Stimulated activated CD8-positive, alpha-beta memory T cell treated with anti-CD3 and anti-CD28 coated beads, Interleukin-15, amount 100 ng/mL, for 1 hour (primary cell): ENCODE data around the gene RAD54L.
"Not testable (repeated sequence)": the region's sequence is repeated elsewhere in the genome, so short reads cannot be mapped to it uniquely, and the experiment has no call there.

Experiments used
- DNase-seq: peaks from one replicate; pipeline ENCODE4 v3.0.0-alpha.2; 2020; ENCODE audit warnings: low read depth

Gene RAD54L

DNA sequence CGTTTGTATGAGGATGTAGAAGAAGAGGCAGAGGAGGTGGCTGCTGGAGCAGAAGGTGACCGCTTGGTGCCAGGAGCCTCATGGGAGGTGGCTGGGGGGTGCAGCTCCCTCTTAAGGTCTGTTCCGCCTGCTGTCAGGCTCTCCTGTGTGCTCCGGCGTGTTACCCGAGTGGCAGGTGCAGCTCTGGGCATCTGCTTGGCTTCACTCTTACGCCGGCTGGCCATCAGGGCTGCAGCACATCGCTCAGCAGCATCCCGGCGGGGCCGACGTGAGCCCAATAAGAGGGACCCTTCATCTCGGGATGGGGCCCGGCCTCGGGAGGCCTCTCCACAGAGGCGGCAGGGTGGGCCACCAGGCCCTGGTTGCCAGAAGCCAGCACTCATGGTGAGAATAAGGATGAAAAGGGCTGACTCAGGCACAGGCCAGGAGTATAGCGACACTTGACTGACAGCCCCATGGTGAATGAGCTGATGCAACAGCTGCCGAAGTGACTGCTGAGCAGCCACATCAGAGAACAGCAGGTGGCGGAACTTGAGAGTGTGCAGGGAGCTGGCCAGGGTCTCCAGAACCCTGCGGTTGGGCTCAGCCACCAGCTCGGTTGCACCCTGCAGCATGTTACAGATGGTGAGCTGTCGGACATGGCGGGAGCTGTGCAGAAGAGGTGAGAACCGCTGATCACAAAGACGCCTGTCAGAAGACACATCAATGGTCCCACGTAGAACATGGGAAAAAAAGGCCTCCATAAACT lies 38.3 kb downstream of the RAD54L start:
- DNase-seq, result no peak

DNA sequence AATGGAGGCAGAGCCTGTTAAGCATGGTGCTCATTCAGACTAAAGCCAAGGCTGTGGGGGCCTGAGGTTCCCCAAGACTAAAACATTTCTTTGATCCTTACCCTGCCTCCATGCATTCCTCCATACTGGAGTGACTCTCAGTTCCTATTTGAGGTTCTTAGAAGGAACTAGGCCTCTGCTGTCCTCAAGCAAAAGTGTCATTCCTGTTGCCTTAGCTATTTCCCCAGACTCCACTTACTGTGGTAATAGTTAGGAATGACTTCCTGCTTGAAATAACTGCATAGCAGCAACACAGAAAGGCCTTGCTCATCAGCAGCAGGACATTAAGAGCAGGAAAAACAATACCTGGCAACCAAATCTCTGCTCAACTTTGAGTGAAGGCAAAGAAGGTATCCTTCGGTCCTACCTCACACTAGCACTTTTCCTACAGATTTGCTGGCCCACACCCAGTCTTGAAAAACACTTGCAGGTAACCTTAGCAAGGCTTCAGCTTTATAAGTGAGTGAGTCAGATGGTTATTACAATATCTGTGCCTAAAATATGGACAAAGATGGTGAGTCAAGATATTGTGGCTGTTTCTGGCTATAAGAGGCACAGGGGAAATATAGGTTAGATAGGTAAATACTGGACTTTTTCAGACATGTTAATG lies 41.0 kb downstream of the RAD54L start:
- no peak for DNase-seq

DNA sequence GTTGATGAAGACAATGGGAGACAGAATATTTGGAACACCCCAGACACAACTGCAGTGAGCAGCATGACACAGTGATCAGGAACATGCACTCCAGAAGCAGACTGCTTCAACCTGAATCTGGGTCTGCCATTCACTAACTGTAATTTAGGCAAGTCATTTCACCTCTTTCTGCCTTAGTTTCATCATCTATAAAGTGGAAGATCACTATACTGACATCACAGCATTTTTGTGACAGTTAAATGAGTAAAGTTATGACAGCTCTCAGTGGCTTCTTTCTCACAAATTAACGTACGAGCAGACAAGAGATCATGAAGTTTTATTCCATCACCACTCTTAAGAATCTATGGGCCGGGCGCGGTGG lies 41.6 kb downstream of the RAD54L start:
- DNase-seq, result no peak

DNA sequence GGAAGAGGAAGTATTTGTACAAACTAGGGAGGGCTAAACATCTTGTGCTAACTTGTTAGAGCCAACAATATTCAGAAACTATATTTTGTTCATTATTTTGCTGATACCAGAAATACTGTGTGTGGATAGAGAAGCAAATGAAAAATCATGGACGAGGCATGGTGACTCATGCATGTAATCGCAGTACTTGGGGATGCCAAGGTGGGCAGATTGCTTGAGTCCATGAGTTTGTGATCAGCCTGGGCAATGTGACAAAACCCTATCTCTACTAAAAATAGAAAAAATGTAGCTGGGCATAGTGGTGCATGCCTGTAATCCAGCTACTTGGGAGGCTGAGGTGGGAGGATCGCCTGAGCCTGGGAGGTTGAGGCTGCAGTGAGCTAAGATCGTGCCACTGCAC lies 42.4 kb downstream of the RAD54L start:
- no peak for DNase-seq

DNA sequence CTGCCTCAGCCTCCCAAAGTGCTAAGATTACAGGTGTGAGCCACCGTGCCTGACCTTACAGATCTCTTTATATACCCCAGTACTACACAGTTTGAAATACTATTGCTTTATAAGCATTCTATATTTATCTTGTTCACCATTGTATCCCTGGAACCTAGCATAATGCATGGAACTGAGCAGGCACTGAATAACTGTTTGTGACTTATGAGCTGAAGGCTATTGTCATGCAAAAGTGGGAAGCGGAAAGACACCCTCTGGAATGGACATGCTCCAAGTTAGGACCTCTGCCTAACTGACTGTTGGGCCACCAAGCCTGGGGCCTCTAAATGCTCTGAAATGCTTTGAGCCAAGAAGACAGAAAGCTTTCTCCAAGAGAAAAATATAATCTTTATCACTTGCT lies 47.7 kb downstream of the RAD54L start:
- DNase-seq, result no peak

DNA sequence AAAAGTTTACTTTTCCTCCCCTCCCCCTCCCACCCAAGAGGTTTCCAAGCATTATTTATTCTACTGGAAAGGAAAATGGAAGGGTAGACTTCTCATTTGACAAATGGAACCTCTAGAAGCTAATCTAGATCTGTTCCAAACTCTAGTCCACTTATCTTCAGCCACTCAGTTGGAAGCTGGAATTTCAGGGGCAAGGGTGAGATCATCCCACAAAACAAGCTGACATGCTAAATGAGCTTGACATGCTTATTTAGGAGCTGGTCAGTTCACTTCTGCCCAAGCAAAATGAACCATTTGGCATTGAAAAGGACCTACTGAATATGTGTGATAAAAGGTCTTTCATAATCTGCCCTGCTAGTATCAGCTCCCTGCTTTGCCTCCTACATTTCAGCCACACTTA lies 50.8 kb downstream of the RAD54L start:
- no peak for DNase-seq

DNA sequence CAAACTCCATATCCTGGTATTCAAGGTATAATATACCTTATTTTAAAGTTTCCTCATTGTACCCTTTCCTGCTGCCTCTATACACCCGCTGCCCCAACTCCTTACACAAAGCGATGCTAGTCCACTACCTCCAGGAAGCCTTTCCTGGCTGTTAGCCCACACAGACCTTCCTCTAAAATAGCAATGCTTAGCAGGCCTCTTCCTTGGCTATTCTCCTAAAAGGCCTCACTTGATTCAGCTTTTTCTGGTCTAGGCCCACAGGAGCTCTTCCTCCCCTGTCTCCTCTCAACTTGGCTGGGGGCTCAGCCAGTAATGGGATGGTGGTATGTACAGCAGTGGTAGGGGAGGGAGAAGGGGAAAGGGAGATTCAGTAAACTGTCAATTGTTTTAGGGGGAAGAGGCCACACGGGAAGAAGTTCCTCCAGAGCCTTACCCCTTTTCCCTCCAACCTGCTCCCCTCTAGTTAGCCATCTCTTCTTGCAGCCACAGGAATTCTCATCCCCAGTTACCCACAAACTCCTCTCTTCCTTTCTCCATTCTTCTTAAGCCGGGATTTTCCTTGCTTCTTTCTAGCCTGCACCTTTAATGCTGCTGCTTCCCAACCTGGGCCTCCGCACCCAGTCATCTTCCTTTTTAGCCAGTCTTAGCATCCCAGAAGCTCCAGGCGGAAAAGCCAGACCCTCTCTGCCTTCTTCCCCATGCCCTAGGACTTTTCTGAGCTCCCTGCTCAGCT lies 53.3 kb downstream of the RAD54L start:
- no peak for DNase-seq

DNA sequence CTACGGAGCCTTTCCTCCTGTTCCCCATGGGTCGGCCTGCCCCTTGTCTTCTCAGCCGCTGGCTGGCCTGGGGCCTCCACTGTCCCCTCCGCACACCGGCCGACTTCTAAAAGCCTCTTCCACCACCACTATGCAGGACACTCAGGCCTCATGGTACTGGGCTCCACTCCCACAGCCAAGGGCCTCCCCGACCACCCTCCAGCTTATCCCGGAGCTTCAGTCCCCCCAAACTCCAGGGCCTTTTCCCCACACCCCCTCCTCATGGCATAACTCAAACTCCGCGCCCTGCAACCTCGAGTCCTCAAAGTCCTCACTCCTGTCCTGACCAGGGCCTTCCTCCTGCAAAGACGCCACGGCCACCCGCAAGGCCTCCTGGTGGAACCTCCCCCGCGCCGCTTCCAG lies 53.8 kb downstream of the RAD54L start:
- no peak for DNase-seq

DNA sequence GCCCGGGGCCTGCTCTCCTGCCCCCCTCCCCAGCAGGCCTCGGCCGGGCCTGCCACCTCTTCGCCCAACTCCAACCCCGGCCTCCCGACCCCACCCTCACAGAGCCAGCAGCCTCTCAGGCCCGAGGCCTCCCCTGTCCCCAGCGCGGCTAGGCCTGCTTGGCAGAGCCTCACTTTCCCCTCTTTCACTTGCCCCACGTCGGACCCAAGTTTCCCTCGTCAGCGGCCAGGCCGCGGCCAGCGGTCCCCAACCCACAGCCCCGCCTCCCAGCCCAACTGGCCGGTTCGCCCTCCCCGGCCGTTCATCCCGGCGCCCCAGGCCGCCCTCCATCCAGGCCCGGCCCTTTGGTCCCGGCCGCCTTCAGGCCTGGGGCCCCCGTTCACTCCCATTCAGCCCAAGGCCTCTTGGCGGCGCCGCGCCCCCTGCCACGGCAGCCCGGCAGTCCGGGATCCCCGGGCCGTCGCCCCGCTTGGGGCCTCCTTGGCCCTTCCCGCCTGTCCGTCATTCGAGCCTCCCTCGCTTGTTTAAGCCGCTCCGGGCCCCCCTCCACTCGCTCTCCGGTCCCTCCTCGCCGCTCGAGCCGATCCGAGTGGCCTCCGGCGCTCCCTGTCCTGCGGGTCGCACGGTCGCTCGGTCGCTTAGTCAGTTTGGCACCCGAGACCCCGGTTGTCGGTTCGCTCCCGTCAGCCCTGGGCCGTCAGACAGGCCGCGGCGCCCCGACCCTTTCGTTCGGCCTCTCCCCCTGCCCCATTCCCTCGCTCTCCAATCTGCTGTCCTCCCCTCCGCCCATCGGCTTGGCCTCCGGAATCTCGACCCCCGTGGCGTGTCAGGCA lies 54.5 kb downstream of the RAD54L start:
- peak; percentile 16 for DNase-seq

DNA sequence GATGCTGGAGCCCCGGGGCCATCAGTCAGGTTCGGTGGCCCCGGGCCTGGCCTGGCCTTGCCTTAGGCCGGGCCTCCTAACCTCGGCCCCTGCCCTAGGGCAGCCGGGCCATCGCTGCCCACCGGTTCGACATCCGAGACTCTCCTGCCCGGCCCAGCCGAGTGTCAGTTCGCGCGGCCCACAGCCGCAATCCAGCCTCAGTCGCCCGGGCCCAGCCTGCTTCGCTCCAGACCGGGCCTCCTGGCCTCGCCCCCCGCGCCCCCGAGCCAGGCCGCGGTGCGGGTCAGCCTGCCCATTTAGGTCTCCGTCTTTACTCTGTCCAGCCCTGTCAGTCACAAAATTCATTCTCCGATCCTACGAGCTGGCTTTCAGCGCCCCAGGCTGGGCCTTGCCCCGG lies 55.1 kb downstream of the RAD54L start:
- no peak for DNase-seq

DNA sequence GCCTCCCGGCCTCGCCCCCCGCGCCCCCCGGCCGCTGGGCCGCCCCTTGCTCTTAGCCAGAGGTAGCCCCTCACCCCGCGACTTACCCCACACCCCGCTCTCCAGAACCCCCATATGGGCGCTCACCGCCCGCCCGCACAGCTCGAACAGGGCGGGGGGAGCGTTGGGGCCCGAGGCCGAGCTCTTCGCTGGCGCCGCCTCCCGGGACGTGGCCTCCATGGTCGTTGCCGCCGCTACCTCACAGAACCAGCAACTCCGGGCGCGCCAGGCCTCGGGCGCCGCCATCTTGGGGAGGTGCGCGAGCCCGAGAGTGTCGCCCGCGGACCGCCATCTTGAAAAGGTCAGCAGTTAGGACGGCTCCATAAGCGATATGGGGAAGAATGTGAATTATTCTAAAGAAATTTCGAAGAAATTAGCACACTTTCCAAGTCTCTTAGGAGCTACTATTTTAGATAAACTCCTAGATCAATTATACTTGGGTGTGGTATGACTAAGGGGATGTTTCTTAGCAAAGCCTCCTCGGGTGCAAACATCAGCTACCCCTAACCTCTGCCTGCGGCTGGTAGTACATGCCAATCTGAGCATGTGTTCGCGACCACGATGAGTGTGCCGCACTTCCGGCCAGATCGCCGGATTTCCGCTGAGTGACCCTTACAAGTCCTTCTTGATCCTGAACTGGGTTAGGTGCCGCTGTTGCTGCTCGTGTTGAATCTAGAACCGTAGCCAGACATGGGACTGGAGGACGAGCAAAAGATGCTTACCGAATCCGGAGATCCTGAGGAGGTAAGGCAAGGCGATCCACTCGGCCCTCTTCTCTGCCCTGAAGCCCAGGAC lies 55.7 kb downstream of the RAD54L start, which contains the start of the genes LRRC41 and UQCRH:
TSS of gene LRRC41 (minus strand) at position 579 of the 834 bp plus-strand sequence. CDS start at position 285, 294 bp downstream.
TSS of gene UQCRH (plus strand) at position 661 of the 834 bp plus-strand sequence. CDS start at position 730, 69 bp downstream.
- peak; percentile 86 for DNase-seq

DNA sequence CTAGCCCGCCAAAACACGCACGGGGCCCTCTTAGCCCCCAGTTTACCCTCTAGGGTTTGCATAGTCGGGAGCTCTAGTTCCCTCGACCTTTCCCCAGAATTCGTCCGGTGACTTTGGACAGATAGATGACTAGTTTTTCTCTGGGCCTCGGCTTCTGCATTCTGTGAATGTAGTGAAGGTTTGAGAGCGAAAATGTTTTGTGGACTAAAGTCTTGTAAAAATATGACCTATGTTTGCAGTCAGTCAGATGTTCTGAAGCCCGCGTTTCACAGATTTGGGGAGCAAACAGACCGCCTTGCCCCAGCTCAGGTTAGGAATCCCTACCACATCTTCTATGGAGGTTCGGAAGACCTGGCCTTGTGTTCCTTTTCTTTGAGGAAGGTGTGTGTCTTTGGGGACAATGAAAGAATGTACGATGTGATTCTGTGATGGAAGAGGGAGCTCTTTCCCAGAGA lies 56.3 kb downstream of the RAD54L start:
- no peak for DNase-seq

DNA sequence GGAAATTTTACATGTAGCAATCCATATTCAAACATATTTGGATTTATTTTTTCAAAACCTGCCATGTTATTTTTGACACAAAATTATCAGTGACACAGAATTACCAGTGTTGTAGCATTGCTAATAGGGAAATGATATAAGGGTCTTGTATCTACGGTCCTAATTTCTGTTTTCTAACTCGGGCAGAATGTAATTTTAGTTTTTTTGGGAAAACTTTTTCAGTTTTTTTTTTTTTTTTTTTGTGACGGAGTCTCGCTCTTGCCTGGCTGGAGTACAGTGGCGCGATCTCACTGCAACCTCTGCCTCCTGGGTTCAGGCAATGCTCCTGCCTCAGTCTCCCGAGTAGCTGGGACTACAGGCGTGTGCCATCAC lies 58.6 kb downstream of the RAD54L start:
- DNase-seq, result no peak

DNA sequence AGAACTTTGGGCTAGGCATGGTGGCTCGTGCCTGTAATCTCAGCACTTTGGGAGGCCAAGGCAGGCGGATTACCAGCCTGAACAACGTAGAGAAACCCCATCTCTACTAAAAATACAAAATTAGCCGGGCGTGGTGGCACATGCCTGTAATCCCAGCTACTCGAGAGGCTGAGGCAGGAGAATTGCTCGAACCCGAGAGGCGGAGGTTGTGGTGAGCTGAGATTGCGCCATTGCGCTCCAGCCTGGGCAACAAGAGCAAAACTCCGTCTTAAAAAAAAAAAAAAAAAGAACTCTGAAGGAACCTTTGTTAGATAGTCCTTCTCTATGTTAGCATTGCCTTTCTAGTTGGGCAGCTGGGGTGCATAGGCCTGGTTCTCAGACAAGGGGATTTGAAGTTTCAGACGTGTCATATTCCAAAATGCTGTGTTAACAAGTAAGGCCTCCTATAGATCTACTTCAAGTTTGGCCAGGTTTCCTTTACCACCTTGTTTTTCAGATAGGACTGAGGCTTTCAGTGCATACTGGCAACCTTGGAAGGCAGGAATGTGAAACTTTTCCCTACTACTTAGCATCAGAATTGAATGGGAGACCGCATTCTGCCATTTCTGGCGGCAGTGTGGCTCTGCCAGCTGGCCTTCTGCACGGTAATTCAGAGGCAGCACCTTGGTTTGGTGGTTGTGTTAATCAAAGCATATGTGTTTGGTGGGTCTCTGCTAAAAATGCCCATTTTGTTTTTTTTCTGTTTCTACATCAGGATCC lies 62.0 kb downstream of the RAD54L start:
- DNase-seq, result no peak

DNA sequence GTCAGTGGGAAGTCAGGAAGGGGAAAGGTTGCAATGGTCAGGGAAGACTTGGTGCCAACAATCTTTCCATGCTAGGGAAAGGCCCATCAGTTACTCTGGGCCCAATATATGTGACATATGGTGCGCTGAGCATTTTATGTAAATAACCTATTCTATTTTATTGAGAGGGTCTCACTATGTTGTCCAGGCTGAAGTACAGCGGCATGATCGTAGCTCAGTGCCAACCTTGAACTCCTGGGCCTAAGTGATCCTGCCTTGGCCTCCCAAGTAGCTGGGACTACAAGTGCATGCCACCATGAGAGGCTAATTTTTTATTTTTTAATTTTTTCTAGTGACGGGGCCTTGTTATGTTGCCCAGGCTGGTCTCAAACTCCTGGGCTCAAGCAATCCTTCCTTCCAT lies 62.8 kb downstream of the RAD54L start:
- DNase-seq, result no peak

DNA sequence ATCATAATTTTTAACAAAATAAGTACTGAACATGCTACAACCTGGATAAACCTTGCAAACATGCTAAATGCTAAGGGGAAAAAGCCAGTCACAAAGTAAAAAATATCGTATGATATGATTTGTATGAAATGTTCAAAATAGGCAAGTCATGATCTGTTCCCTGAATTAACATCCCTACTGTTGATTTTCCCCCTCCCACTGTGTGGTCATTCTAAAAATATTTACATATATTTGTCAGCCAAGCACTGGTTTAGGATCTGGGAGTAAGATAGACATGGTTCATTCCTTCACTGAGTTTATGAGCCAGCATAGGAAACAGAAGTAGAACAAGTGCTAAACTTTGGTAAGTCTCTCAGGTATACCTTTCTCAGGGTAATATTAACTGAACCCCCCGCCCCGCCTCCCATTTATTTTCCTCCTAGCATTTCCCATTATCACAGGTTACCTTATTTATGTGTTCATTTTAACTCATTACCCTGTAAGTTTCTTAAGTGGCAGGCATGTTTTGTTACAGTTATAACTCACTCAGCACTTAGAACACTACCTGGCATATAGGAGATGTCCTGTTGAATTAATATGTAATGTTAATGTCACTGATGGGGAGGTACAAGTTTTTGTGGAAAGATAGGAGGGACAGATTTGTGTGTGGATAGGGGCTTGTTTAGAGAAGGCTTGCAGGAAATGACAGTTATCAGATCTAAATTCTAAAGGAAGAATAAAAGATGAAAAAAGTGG lies 68.3 kb downstream of the RAD54L start:
- DNase-seq, result no peak

DNA sequence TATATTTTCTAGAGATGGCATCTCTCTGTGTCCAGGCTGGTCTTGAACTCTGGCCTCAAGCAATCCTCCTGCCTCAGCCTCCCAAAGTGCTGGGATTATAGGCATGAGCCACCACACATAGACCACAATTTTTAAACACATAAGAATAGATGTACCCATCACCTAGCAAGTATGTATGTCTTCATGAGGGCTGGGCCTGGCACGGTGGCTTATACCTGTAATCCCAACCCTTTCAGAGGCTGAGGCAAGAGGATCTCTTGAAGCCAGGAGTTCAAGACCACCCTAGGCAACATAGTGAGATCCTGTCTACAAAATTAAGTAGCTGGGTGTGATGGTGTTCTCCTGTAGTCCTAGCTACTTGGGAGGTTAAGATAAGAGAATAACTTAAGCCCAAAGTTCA lies 69.8 kb downstream of the RAD54L start:
- DNase-seq, result no peak

DNA sequence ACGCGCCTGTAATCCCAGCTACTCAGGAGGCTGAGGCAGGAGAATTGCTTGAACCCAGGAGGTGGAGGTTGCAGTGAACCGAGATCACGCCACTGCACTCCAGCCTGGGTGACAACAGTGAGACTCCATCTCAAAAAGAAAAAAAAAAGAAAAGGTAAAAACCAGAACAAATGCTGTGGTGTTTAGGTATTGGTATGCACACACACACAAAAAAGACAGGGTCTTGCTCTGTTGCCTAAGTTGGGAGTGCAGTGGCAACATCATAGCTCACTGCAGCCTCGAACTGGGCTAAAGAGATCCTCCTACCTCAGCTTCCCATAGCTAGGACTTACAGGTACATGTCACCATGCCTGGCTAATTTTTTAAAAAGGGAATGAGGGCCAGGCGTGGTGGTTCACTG lies 71.7 kb downstream of the RAD54L start:
- DNase-seq, result not testable (repeated sequence)
